Measurements from ENCODE around the gene C12orf42.
"Not testable (repeated sequence)": the region's sequence is repeated elsewhere in the genome, so short reads cannot be mapped to it uniquely, and the experiment has no call there.

The C12orf42 gene

GRCh38 chr12:103441437-103442181 lies 54.2 kb downstream of the C12orf42 start:
- Histone ChIP-seq H3F3A (ENCODE audit: low read depth) (no peaks in the 10 kb centered on the region), H2AFZ (ENCODE audit: low read length) (no peak overlapping the region), H3K4me3 (ENCODE audit: low read length, poor library complexity, severe bottlenecking) (no peak overlapping the region), H3K4me2 (ENCODE audit: low read depth, low read length, poor library complexity, severe bottlenecking) (no peak overlapping the region), H3K79me2 (ENCODE audit: insufficient read depth, low read length) (no peaks in the 10 kb centered on the region), H3K36me3 (ENCODE audit: insufficient read depth, low read length) (no peaks in the 10 kb centered on the region), H3K27me3 (ENCODE audit: insufficient read depth, low read length, poor library complexity, severe bottlenecking) (no peaks in the 10 kb centered on the region), H3K9ac (ENCODE audit: low read depth, low read length, poor library complexity, severe bottlenecking) (no peak overlapping the region), H3K9me2 (replicated peaks; ENCODE audit: low read depth, low read length) (no peaks in the 10 kb centered on the region), H3K4me1 (ENCODE audit: insufficient read depth, low read length, poor library complexity, severe bottlenecking) (no peaks in the 10 kb centered on the region), H3K9me3 (ENCODE audit: insufficient read depth, low read depth, low read length) (no peaks in the 10 kb centered on the region), H4K20me1 (ENCODE audit: insufficient read depth, low read length, poor library complexity, severe bottlenecking) (no peaks in the 10 kb centered on the region)
- TF ChIP-seq CTCF (conservative IDR thresholded peaks at IDR 0.05; ENCODE audit: low read length) = no peak
- TF ChIP-seq EZH2phosphoT487 (IDR thresholded peaks at IDR 0.05; ENCODE audit: borderline replicate concordance) = no peak

- not testable (repeated sequence) for H3K9me2 ChIP-seq (replicated peaks; ENCODE audit: low read depth, low read length); H4K20me1 ChIP-seq (ENCODE audit: insufficient read depth, low read length, poor library complexity, severe bottlenecking); H3K9ac ChIP-seq (ENCODE audit: low read depth, low read length, poor library complexity, severe bottlenecking); H2AFZ ChIP-seq (ENCODE audit: low read length); H3K79me2 ChIP-seq (ENCODE audit: insufficient read depth, low read length); H3K36me3 ChIP-seq (ENCODE audit: insufficient read depth, low read length); H3K4me1 ChIP-seq (ENCODE audit: insufficient read depth, low read length, poor library complexity, severe bottlenecking); H3F3A ChIP-seq (ENCODE audit: low read depth); H3K4me3 ChIP-seq (ENCODE audit: low read length, poor library complexity, severe bottlenecking); H3K9me3 ChIP-seq (ENCODE audit: insufficient read depth, low read depth, low read length); H3K27me3 ChIP-seq (ENCODE audit: insufficient read depth, low read length, poor library complexity, severe bottlenecking); H3K4me2 ChIP-seq (ENCODE audit: low read depth, low read length, poor library complexity, severe bottlenecking)
Measured at GRCh38 chr12:103434165-103435105, 61.3 kb downstream of the C12orf42 start.

- H3K27me3 ChIP-seq (ENCODE audit: insufficient read depth, low read length, poor library complexity, severe bottlenecking) = no peaks in the 10 kb centered on the region
- no peak overlapping the region for H3K4me2 ChIP-seq (ENCODE audit: low read depth, low read length, poor library complexity, severe bottlenecking)
- H2AFZ ChIP-seq (ENCODE audit: low read length) = no peak overlapping the region
Measured at GRCh38 chr12:103431950-103432349, 63.8 kb downstream of the C12orf42 start.

More at GRCh38 chr12:103431950-103432349, 63.8 kb downstream of the C12orf42 start:
- Histone ChIP-seq H4K20me1 (ENCODE audit: insufficient read depth, low read length, poor library complexity, severe bottlenecking) (no peaks in the 10 kb centered on the region), H3K9me3 (ENCODE audit: insufficient read depth, low read depth, low read length) (no peaks in the 10 kb centered on the region), H3K9ac (ENCODE audit: low read depth, low read length, poor library complexity, severe bottlenecking) (no peak overlapping the region), H3K9me2 (replicated peaks; ENCODE audit: low read depth, low read length) (no peaks in the 10 kb centered on the region), H3F3A (ENCODE audit: low read depth) (no peaks in the 10 kb centered on the region), H3K79me2 (ENCODE audit: insufficient read depth, low read length) (no peaks in the 10 kb centered on the region), H3K36me3 (ENCODE audit: insufficient read depth, low read length) (no peaks in the 10 kb centered on the region), H3K4me3 (ENCODE audit: low read length, poor library complexity, severe bottlenecking) (no peak overlapping the region), H3K4me1 (ENCODE audit: insufficient read depth, low read length, poor library complexity, severe bottlenecking) (no peaks in the 10 kb centered on the region)
- no peak for TF ChIP-seq EZH2phosphoT487 (IDR thresholded peaks at IDR 0.05; ENCODE audit: borderline replicate concordance)
- TF ChIP-seq CTCF (conservative IDR thresholded peaks at IDR 0.05; ENCODE audit: low read length) = no peak

All from Loucy (cell line).